Glomerular visceral epithelial cell (primary cell): ENCODE measurements around the gene AGAP1.
"Not testable (repeated sequence)": the region's sequence is repeated elsewhere in the genome, so short reads cannot be mapped to it uniquely, and the experiment has no call there.

ENCODE experiments used
- DNase-seq: peaks from one replicate; pipeline ENCODE4 v3.0.0-alpha.2; 2016; ENCODE audit errors: extremely low spot score

Gene AGAP1

DNA sequence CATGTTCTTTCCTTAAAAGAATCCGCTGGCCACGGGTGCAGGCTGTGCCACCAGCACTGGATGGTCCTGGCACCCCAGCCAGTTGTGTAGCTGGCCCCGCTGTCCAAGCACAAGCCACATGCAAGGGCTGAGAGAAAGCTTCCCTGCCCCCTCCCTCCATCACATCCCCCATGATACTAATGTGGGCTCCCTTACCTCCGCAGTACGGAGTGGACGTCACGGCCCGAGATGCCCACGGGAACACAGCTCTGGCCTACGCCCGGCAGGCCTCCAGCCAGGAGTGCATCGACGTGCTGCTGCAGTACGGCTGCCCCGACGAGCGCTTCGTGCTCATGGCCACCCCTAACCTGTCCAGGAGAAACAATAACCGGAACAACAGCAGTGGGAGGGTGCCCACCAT, 629.9 kb downstream of the AGAP1 start:
- no peak for DNase-seq

DNA sequence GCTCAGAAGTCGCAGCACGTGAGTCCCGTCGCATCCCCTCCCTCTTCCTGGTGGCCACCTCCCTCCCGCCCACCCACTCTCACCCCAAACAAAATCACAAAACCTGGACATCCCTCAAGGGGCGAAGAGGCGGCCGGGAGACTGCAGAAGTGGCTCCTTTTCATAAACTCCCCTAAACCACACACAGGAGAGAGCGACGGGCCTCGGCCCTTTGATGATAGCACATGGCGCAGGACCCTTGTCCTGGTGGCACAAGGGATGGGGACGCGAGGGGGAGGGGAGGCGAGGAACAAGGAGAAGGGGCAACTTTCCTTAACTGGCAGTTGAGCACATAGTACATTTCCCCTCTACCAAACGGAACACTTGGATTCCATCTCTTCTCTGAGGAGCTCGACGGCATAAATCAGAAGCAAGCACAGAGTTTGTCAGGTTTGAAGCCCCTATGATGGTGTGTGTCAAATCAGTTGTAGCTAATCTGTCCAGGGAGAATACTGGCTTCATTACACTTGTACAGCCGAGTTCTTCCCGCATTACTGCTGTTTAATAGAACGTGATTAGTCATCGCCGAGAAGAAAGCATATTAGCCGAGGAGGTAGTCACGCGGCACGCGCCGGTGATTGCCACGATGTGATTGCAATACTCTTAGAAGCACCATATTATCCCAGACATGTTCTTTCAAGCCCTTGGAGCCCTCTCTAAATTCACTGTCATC, 630.5 kb downstream of the AGAP1 start:
- DNase-seq: no peak

DNA sequence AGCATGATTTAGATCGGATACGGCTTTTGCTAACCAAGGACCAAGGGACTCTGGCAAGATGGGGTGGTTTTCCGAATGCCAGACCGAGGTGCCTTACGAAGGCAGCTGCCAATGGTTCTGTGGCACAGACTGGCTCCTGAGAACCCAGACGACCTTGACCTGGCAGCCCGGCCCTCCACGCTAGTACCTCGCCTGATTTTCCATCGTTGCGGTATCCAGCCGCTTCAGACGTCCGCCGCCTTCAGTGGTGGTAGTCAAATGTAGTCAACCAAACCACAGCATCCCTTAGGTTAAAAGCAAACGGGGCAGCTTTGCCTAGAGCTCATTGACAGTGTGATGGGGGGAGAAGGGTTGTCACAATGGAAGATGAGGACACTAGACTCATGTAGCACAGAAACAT, 631.7 kb downstream of the AGAP1 start:
- no peak for DNase-seq

DNA sequence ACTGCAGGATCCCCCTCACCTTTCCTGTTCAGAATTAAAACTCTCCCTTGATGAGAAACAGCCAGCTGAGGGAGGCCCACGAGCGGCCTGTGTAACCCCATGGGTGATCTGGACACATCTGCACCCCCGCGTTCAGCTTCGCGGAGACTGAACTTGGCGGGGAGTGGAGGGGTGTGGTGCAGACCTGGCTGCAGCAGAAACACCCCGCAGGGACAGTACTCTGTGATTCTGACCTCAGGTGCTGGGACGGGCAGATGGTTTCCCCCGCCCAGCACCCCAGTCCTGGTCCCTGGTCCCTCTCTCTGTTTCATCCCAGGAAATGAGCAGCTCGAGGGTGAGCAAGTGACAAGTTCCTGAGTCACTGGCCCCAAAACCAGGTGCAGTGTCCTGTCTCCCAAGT, 633.2 kb downstream of the AGAP1 start:
- DNase-seq: no peak

DNA sequence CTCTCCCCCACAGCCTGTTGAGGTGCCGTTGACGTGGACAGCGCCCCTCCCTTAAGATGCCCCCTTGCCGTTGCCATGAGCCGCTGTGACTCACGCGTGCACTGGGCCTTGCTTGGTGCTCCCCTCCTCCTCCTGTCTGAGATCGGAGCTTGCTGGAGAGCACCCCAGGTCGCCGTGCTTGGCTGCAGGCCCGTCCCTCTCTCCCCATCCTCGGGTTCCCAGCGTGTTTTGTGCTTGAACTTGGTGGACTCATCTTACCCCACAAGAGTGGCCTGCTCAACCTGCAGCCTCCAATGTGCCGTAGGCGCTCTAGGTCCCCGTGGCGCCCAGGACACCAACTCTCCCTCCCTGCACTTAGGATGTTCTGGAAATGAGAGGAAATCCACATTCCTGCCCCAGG, 634.5 kb downstream of the AGAP1 start:
- no peak for DNase-seq

- DNase-seq: no peak
Observed at GRCh38 chr2:236129935-236130334, 636.1 kb downstream of the AGAP1 start.

DNA sequence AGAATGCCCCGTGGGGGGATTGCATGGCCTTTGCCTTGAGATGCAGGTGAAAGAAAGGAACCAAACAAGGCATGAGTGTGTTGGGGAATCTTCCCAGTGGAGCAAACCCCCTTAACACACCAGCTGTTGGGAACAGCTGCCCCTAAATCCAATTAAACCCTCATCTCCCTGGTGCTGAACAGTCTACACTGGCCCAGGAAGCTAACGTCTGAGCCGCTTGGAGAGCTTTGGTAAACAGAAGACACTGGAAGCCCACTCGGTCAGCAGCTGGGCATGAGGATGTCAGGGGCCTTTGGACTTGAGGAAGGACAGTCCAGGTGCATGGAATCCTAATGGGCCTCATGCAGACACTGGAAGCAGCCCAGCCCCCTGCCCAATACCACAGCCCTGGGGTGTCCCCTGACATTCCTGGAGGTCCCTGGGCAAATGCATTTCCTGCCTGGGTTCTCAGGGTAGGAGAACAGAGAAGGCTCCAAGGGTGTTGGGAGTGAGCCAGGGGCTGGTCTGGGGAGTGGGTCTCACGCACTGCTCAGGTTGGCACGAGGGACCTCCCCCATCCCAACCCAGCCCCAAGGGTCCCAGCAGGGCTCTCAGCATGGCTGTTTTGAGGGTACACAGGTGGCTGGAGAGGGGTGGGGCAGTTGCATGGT, 636.6 kb downstream of the AGAP1 start:
- DNase-seq: no peak

- DNase-seq: no peak
Observed at GRCh38 chr2:236131073-236131692, 637.3 kb downstream of the AGAP1 start.

GRCh38 chr2:236133410-236134012, 639.7 kb downstream of the AGAP1 start:
- no peak for DNase-seq

- DNase-seq: no peak
Observed at GRCh38 chr2:236136538-236136937, 642.7 kb downstream of the AGAP1 start.

- no peak for DNase-seq
Observed at GRCh38 chr2:236137066-236137465, 643.2 kb downstream of the AGAP1 start.

DNA sequence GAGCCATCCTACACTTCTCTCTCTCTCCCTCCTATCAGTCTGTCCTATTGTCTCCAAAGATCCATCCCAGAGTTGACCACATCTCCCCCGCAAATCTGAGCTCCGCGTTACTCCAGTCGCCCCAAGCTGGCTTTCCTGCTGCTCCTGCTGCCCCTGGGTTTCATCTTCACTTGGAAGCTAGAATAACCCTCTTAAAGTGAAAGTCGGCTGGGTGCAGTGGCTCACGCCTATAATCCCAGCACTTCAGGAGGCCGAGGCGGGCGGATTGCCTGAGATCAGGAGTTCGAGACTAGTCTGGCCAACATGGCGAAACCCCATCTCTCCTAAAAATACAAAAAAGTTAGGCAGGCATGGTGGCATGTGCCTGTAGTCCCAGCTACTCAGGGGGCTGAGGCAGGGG, 647.8 kb downstream of the AGAP1 start:
- not testable (repeated sequence) for DNase-seq

DNA sequence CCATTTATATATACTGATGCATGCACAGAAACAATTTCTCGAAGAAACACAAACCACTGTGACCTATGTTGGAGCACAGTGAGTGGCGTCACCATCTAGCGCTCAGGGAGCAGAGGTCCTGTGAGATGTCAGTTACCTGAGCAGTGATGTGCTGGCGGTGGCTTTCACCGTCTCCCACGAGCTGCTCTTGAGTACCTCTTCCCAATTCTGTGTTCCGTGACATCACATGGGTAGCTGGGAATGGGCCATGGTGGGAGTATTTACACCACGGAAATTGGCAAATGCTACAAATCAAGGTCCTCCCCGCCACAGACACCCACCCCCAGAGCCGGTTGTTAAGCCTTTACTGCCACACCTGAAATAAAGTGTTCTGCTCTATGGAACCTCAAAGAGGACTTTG, 650.0 kb downstream of the AGAP1 start:
- no peak for DNase-seq

- no peak for DNase-seq
Observed at GRCh38 chr2:236146436-236146835, 652.6 kb downstream of the AGAP1 start.

DNA sequence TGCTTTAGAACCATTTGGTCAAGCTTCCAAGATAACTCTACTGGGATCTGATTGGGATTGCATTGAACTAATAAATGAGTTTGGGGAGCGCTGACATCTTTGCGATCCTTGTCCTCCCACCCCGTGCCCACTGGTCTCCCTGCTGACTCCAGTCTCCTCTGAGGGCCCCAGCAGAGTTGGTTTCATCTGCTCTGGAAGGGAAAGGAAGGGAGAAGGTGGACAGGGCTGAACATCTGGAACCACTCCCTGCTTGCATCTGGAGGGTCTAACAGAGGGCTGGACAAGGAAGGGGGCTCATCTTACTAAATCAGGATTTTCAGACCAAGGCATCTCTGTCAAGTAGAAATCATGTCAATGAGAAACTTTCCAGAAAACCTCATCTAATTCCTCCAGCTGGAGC, 661.6 kb downstream of the AGAP1 start:
- DNase-seq: no peak

DNA sequence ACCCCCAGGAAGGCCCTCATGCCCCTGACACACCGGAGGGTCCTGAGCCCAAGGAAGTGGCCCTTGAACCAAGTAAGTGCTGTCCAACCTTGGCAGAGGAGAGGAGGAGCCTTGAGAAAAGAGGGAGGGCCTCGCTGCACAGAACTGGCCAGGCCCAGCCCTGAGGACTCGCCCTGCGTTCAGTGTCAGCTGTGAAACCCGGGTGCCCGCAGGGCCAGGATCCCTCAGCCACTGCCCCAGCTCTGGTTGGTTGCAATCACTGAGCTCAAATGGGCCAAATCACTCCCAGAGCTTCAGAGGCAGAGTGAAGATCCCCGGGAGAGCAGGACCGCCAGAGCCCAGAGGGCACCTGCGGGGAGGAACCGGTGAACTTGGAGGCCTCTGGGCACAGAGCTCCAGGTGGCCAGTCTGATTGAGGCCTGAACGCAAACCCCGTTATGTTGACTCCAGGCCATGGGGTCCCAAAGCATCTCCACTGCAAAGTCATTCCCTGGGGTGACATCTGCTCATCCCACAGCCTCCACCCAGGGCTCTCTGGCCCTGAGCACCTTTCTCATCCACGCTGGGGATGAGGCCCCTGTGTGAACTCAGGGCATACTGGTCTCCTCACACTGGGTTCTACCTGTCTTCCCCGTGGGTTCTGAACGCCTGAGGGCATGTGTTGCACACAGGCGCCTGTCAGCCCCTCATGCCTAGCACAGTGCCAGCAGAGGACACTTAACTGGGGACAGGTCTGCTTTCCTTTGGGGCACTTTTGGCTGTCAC, 662.4 kb downstream of the AGAP1 start:
- DNase-seq: no peak

DNA sequence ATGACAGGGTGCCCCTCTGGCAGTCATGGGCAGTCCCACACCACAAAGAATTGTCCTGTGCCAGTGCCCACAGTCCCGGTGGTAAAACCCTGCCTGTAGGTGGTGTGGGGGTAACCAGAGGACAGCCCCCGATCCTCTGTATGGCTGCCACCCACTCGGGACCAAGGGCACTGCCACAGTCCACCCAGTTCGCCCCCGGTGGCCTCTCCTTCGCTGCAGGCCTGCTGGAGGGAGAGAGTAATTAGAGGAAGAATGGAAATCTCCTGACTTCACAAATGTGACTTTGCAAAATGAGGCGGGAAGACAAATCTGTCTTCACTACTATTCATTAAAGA, 663.0 kb downstream of the AGAP1 start:
- no peak for DNase-seq

DNA sequence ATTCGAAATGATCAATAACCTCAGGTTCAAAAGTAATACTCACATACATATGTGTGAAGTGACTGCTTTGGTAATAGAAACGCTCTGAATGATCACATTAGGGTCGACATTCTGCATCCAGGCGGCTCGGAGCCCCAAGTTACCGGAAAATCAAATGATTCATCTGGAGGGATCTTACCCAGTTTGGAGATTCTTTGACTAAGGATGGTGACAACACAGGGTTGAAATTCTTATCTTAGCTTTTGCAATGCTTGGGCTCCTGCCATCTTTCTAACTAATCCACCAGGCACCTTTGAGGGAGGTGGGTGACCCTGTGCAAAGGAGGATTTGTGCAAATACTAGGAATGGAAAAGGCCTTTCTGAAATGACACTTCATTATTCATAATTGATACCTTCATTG, 663.5 kb downstream of the AGAP1 start:
- DNase-seq: no peak

GRCh38 chr2:236157815-236158498, 664.1 kb downstream of the AGAP1 start:
- no peak for DNase-seq

- no peak for DNase-seq
Observed at GRCh38 chr2:236158969-236159777, 665.3 kb downstream of the AGAP1 start.

GRCh38 chr2:236159778-236160170, 665.9 kb downstream of the AGAP1 start:
- DNase-seq: no peak
